Measurements from ENCODE around the gene TNNC2. TPM values are rescaled to one million over a fixed set of nuclear protein-coding genes. Genes with fewer than 3 reads are reported as not detected.
"Not testable (repeated sequence)": the region's sequence is repeated elsewhere in the genome, so short reads cannot be mapped to it uniquely, and the experiment has no call there.

TNNC2 gene
- total RNA-seq, 1 experiment from 2014 or later, result not detected

DNA sequence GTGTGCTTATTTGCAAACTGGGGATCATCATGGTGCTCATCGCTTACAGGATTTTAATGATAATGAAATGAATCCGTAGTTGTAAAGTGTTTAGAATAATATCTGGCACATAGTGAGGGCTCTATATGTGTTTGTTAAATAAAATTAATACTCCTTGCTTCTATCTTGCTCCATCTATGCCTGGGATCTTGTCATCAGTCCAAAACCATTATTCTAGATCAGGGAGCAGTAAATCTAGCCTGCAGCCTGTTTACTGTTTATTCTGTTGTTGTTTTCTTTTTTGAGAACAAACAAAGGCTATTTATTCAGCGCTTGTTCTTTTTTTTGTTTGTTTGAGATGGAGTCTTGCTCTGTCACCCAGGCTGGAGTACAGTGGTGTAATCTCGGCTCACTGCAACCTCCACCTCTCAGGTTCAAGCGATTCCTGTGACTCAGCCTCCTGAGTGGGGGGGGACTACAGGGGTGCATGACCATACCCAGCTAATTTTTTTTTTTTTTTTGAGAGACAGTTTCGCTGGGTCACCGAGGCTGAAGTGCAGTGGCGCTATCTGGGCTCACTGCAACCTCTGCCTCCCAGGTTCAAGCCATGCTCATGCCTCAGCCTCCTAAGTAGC, 22.0 kb upstream of the TNNC2 start:
- DNase-seq (ENCODE audit: low spot score), result no peak

DNA sequence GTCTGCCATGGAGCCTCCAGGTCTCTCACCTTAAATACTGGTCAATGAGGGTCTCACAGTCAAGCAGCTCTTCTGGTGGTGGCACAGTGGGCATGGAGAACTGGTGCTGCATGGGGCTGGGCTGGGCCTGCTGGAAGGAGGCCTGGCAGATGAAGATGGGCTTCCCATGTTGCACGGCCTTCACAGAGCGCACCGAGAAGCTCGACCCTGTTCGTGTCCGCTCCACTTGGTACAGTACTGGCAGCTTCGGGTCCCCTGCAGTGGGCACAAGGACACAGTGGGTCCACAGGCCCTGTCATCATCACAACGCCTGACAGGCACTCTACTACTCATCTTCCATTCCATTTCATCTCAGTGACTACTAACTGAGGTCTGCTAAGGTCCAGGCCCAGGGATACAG, 21.3 kb upstream of the TNNC2 start:
- DNase-seq (ENCODE audit: low spot score), result no peak

DNA sequence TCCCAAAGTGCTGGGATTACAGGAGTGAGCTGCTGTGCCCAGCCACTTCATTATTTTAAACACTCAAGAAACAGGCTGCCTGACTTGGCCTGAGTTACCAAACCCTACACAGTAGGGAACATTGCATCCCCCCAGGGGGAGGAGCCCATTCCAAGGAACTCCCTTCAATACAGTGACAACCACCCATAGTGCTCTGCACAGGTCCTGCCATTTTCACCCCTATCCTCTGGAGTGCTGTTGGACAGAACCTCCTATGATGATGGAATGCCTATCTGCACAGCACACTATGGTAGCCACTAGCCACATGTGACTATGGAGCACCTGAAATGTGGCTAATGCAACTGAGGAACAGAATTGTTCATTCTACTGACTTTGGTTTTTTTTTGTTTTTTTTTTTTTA, 18.3 kb upstream of the TNNC2 start:
- no peak for DNase-seq (ENCODE audit: low spot score)

DNA sequence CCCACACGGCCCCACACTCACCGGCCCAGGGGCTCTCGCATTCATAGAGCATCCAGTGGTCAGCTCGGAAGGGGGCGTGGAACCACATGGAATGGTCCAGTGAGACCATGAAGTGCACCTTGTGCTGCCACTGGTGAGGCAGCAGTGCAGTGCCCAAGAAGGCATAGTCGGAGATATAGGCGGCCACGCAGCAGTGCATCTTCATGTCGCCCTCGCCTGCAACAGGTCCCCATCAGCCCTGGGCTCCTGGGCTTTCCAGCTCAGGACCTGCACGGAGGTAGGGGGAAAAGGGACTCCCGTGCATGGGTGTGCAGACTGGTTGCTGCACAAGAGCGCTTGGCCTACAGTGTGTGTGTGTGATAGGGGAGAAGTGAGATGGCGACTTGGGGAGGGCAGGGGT, 16.4 kb upstream of the TNNC2 start:
- no peak for DNase-seq (ENCODE audit: low spot score)

DNA sequence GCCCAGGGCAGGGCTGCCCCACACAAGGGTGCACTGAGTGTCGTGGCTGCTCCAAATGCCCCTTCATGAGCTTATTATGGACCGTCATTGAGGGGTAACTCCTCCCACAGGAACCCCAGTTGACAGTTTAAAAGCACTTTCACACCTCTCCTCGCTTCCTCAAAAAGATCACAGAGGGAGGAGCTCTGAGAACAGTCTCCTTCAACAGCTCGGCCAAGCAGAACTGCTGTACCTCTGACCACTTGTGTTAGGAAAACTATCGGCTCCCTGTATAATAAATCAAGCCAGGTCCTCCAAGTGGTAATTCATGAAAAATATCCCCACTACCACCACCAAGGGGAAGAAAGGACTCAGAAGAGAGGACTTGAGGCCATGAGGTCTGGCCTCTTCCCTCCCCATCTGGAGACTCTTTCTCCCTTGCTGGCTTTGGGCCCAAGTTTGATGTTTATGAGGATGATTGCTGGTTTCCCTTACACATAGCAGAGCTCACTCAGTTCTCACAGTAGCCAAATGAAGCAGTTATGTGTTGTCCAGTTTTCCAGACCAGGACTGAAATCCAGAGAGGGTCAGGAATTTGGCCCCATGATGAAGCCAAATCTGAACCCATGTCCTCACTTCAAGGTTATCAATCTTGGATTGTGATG, 15.2 kb upstream of the TNNC2 start:
- DNase-seq (ENCODE audit: low spot score), result no peak

DNA sequence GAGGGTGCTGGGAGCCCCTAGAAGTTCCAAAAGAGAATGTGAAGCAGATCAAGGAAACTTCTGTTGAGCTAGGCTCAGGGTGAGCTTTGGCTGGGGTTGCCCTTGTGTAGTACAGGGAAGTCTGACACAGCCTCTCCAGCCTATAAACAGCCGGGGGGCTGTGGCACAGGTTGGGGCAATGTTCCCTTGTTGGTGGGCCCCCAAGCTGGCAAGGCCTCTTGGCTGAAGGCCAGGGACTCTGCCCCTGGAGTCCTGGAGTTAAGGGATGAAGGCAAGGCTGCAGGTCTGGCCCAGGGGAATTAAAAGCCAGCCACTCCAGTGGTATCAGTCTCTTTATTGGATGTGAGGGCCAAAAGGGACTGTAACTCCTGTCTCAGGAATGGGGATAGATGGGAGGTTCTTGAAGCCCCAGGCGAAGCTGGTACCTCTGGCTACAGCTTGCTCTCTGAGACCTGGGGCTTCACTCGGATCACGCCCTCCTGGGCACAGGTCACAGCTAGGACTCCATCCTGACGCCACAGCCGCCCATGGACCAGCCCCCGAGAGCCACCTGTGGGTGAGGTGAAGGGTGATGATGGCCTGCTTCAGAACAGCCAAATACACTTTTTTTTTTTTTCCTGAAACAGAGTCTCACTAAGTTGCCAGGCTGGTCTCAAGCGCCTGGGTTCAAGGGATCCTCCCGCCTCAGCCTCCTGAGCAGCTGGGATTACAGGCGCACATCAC, 14.5 kb upstream of the TNNC2 start:
- no peak for DNase-seq (ENCODE audit: low spot score)

DNA sequence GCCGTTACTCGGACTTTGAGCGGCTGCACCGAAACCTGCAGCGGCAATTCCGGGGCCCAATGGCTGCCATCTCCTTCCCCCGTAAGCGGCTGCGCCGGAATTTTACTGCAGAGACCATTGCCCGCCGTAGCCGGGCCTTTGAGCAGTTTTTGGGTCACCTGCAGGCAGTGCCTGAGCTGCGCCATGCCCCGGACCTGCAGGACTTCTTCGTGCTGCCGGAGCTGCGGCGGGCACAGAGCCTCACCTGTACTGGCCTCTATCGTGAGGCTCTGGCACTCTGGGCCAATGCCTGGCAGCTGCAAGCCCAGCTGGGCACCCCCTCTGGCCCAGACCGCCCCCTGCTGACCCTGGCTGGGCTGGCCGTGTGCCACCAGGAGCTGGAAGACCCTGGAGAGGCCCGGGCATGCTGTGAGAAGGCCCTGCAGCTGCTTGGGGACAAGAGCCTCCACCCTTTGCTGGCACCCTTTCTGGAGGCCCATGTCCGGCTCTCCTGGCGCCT, 13.6 kb upstream of the TNNC2 start:
- no peak for DNase-seq (ENCODE audit: low spot score)

DNA sequence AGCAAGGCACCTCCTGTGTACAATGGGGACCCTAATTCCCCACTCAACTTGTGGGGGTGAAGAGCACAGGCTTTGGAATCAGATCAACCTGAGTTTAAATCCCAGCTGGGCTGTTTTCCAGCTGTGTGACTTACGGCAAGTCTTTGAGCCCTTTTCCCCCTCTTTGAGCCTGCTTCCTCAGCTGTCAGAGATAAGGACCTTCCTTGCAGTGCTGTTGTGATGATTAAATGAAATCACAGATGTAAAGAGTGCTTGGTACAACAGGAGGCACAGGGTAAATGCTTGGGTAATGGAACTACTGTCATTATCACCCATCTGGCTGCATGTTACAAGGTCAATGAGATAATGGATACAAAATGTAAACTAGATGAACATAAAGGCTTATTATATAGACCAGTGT, 9.7 kb upstream of the TNNC2 start:
- DNase-seq (ENCODE audit: low spot score), result no peak

DNA sequence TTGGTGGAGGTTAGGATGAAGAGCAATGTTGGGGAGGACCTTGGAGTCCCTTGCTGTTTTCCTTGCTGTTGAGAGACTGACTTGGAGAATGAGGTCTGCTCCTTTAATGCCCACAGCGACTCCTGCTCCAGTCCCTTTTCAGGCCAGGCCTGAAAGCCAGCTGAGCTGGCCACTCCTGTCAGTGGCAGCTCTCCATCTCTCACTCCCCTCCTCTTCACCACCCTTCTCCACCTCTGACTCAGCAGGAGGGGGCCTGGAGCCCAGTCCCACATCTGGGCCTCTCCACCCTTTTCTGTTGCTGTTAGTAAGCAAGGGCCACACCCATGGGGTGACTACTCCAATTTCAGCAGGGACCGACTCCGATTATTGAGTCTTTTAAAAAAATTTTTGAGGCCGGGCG, 8.7 kb upstream of the TNNC2 start:
- no peak for DNase-seq (ENCODE audit: low spot score)

DNA sequence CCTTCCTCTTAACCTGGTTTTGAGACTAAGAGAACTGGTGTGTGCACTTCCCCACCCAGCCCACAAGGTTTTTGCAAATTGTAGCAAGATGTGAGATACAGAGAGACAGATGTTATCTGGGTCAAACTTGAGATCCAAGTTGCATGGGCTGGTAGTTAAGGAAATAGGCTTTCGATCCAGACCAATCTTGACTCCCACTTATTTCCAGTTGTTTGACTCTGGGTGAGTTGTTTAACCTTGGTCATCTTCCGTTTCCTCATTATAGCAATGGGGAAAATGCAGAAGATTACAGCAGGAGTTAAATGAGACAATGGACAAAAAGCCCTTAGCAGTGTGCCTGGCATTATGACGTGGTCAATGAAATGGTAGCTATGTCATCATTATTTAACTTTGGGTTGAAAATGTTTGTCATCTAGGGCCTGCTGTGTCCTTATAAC, 8.2 kb upstream of the TNNC2 start:
- no peak for DNase-seq (ENCODE audit: low spot score)

DNA sequence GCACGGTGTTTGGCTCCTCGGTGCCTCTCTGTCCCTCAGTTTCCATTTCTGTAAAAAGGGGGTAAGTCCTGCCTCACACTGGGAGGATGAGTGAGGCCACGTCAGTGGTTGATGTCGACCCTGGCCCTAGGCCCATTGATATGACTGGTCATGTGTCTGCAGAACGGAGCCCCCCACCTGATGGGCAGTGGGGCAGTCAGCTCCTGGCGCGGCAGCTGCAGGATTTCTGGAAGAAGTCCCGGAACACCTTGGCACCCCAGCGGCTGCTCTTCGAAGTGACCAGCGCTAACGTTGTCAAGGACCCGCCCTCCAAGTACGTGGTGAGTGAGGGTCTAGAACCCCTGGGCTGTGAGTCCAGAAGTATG, 7.7 kb upstream of the TNNC2 start:
- DNase-seq (ENCODE audit: low spot score), result no peak

DNA sequence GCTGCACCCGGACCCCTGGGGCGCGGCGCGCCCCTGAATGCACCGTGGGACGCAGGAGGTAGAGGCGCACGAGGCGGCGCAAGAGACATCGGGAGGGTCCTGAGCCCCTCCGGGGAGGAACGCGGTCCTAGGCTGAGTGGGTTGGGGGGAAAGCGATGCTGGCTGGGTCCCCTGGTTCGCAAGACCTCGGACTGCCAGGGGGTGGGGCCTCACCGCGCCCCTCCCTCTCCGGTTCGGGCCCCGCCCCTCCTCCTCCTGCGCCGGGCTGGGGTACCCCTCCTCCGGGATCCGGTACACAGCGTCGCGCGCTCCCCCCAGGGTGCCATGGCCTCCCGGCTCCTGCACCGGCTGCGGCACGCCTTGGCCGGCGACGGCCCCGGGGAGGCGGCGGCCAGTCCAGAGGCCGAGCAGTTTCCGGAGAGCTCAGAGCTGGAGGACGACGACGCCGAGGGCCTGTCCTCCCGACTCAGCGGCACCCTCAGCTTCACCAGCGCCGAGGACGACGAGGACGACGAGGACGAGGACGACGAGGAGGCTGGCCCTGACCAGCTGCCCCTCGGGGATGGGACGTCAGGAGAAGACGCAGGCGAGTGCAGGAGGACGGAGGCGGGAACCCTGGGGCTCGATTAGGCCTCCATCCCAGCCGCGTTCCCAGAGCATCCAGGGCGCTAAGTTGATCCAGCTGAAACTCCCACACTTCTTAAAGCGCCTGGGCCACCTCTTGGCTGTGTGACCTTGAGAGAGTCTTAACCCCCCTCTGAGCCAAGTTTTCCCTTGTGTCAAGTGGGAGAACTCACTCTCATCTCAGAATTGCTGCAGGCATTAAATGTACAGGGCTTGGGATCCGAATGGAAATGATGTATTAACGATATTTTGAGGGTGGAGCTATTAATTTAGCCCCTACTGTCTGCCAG, 7.0 kb upstream of the TNNC2 start:
- DNase-seq (ENCODE audit: low spot score), result no peak

DNA sequence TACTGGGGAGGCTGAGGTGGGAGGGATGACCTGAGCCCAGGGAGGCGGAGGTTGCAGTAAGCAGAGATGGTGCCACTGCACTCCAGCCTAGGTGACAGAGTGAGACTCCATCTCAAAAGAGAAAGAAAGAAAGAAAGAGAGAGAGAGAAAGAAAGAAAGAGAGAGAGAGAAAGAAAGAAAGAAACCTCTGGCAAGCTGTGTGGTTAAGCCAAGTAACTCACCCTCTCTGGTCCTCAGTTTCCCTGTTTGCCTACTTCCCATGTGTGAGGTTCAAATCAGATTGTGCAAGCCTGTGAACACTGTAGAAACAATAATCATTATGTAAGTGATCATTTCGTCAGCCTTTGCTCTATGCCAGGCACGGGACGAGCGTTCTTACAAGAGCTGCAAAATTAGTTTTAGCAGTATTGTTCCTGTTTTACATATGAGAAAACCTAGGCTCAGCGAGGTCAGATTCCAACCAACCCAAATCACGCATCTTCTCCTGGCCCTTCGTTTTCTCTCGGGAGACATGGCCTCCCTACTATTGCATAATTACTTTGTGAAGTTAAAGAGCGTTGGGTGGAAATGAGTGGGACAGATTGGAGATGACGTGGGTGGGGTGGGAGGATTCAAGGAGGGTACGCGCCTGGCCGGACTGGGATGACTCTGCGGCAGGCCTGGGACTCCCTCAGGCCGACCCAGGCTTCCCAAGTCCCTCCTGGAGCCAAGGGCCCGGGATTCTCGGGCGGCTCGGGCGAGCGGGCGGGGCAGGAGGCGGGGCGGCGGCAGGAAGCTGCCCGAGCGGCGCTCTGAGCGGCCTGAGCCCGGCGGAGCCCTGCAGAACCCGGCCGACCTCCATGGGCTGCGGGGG, 6.1 kb upstream of the TNNC2 start, which contains the start of gene SNX21:
TSS of gene SNX21 (plus strand) at position 770 of the 853 bp plus-strand sequence. CDS start 121 bp downstream, outside the sequence.
- peak; percentile 76 for DNase-seq (ENCODE audit: low spot score)

DNA sequence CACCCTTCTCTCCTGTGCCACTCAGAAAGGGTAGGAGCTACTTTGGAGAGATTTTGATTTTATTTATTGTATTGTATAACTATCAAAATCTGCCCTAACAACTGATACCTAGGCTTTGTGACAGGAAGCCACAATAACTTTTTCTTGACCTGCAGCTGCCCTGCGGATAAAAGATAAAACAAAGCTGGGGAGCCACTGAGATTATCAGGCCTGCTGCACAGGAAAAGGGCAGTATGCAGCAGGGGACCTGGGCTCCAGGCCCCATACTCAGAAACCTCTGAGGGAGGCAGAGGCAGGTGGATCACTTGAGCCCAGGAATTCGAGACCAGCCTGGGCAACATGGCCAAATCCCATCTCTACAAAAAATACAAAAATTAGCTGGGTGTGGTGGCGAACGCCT, 5.5 kb upstream of the TNNC2 start:
- no peak for DNase-seq (ENCODE audit: low spot score)

DNA sequence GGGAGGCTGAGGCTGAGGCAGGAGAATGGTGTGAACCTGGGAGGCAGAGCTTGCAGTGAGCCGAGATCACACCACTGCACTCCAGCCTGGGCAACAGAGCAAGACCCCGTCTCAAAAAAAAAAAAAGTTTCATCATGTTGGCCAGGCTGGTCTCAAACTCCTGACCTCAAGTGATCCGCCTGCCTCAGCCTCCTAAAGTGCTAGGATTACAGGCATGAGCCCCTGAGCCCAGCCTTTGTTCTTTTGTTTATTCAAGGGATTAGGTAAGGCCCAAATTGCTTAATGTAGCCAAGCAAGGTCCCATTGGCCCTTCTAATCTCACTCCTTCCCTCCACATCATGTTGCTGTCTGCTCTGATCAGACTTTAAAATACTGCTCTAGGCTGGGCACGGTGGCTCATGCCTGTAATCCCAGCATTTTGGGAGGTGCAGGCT, 2.6 kb upstream of the TNNC2 start:
- not testable (repeated sequence) for DNase-seq (ENCODE audit: low spot score)

DNA sequence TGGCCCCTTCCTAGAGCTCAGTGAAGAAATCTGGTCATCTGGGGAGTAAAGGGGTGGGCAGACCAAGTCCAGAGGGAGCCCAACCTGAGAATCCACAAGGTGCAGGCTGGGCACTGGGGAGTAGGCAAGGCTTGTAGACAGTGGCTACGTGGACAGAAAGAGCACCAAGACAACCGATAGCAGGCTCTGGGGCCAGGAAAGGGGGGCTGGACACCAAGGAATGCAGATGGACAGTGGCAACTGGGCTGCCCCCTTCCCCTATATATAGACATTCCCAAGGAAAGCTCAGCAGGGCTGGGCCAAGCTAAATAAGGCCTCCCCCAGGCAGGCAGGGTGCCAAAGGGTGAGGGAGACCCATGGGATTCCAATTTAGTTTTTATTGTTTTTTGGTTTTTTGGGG, 1.5 kb upstream of the TNNC2 start:
- DNase-seq (ENCODE audit: low spot score), result no peak

DNA sequence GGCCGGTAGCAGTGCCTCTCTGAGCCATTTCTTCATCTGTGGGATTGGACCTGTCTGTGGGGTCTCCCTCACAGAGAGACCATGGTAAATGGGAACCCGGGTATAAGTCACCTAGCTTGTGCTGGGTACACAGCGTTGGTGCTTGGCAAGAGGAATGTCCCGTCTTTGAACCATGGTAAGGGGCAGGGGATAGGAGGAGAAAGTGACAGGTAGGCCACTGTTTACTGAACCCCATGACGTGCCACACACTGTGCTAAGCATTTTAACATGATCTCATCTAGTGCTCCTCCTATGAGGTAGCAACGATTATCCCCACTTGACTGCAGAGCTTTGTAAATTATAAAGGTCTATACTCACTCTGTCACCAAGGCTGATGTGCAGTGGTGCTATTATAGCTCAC, 600 bp upstream of the TNNC2 start:
- DNase-seq (ENCODE audit: low spot score), result no peak

DNA sequence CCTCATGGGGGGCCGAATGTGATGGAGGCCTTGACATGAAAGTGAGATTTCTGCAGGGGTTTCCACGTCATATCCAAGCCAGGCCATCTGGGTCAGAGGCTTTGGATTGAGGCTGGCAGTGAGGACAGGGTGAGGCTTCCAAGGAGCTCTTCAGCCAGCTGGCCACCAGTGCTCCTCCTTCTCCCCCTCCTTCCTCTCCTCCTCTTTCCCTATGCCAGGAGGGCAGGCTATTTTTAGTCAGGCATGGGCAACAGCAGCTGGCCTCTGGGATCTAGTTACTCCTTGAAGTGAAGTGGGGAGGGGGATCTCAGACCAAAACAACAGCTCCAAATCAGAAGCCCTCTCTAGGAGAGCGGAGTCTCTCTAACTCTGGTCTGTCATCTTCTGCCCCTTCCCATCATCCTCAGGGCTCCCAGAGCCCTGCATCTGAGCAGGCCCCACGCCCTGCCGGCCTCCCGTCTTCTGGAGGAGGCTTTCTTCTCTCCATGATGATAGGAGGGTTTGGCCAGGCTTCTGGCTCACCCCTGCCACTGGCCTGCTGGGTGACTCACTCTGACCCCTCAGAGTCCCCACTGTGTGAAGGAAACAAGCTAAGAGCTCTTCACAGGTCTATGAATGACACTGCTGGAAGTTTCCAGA, 612 bp downstream of the TNNC2 start:
- DNase-seq (ENCODE audit: low spot score), result no peak

DNA sequence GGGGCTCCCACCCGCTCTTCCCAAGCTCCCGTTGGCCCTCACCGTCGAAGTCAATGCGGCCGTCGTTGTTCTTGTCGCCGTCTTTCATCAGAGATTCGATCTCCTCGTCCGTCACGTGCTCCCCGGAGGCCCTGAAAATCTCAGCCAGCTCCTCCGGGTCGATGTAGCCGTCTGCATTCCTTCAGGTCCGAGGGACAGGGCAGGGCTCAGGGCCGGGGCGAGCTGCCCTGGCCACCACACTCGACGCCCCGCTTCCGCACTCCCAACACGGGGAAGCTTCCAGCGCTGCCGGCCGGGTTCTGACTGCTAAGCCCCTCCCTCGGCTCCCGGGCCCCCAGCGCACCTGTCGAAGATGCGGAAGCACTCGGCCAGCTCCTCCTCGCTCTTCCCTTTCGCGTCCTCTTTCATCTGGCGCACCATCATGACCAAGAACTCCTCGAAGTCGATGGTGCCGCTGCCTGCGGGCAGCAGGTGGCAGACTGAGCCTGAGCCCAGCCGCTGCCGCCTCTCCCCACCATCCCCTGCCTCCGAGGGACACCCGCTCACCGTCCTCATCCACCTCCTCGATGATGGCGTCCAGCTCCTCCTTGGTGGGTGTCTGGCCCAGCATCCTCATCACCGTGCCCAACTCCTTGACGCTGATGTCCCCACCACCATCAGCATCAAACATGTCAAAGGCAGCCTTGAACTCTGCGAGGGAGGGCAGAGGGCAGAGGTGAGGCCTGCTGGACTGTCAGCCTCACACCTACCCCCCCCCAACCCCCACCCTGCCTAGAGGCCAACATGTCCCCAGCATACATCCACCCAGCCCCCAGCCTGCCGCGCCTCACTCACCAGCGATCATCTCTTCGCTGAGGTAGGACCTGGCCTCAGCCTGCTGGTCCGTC, 2.9 kb downstream of the TNNC2 start:
- DNase-seq (ENCODE audit: low spot score), result no peak

All from H4 (cell line).